SKM-1 (cell line): ENCODE results near the gene TTC3.

Experiments
- DNase-seq: peaks from one replicate; lab custom pipeline; 2025; ENCODE audit not compliant: unreplicated experiment; lab: John Stamatoyannopoulos, UW

The TTC3 gene

DNA sequence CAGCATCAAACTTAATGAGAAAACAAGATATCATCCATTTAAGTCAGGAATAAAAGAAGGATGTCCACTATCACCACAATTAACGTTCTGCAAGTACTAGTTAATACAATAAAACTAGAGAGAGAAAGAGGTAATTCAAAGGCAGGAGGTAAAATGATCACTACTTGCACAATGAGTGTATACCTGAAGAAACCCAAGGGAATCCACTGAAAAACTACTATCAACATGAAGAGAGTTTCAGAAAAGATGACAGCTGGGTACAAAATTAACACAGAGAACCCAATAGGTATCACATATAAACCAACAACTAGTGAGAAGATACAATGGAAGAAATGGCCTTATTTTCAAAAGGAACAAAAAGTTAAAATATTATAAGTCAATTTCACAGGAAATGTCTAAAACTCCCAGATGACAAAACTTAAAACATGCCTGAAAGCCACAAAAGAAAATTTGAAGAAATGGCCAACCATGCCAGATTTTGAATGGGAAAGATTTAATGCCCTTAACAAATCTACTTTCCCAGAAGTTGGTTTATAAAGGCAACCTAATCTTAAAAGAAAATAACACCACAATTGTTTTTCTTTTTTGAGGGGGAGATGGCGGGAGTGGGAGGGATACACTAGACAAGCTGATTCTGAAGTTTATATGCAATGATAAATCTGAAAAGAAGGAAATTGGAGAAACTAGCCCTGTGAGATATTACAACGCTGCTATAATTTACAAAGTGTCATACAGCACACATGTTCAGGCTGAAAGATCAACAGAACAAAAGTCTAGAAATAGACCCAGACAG is 176.3 kb downstream of the TTC3 start:
- no peak for DNase-seq

DNA sequence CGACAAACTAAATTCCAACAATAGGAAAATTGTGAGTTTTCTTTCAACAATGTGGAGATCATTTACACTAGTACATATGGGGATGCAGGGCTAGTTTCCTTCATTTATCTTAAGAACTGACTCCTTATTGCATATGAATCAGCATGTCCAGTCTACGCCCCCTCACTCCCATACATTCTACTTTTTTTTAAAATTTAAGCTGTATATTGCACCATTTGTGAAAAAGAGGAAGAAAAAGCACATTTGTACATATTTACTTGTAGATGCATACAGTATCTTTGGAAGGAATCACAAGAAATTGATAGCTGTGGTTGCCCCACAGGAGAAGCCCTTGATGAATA is 178.2 kb downstream of the TTC3 start:
- DNase-seq = peak; percentile 29
